Panc1 (cell line): ENCODE data around the gene MYH3. TPM values are rescaled to one million over a fixed set of nuclear protein-coding genes. Genes with fewer than 3 reads are reported as not detected.
A peak's percentile ranks its signal among the peaks of the same experiment; 100 is the strongest.

Experiments
- ATAC-seq: fragments of 200-7000 bp; cut with Tn5 transposase; 2 replicates; pipeline ENCODE4 v1.9.1; 2020; ENCODE audit warnings: mild to moderate bottlenecking, moderate library complexity
- BruUV-seq: library from RNA; stranded (reverse); fragments of 400-500 nt; replicated peaks from 2 replicates; lab custom pipeline; 2021; lab: Mats Ljungman, UMichigan
- CTCF ChIA-PET: fragments of 300-600 bp; sonication (Branson Sonifier 250); formaldehyde crosslinking; loops from one replicate; lab custom pipeline; 2022; ENCODE audit warnings: antibody characterized with exemption; lab: Charles Lee
- POLR2A ChIA-PET: fragments of 300-600 bp; sonication (Branson Sonifier 250); formaldehyde crosslinking; loops from one replicate; lab custom pipeline; 2022; ENCODE audit warnings: antibody characterized with exemption; lab: Charles Lee
- DNase-seq: peaks from one replicate; pipeline ENCODE4 v3.0.0-alpha.2; 2010; ENCODE audit warnings: low read depth, low spot score
- H3K27ac ChIP-seq: 2 replicates; pipeline ENCODE4 v1.5.1; 2011; ENCODE audit warnings: mild to moderate bottlenecking, low read length, inconsistent platforms
- H3K27me3 ChIP-seq: fragments of 200-500 bp; sonication (Bioruptor generic); 2 replicates; pipeline ENCODE4 v1.6.0; 2014; ENCODE audit warnings: low read length, inconsistent platforms; ENCODE audit not compliant: control insufficient read depth, insufficient read depth
- H3K36me3 ChIP-seq: fragments of 200-500 bp; sonication (Bioruptor generic); 2 replicates; pipeline ENCODE4 v1.5.1; 2014; ENCODE audit warnings: inconsistent platforms, mild to moderate bottlenecking, low read length, moderate library complexity; ENCODE audit not compliant: control insufficient read depth, insufficient read depth
- H3K4me1 ChIP-seq: 2 replicates; pipeline ENCODE4 v1.5.1; 2011; ENCODE audit warnings: inconsistent platforms, mild to moderate bottlenecking, low read length, moderate library complexity; ENCODE audit not compliant: control insufficient read depth, insufficient read depth
- H3K4me3 ChIP-seq, 2 experiments: 2 replicates each; pipeline ENCODE4 v1.5.1; 2011 to 2012; ENCODE audit warnings: low read depth in 2 of 2, low read length in 2 of 2, mild to moderate bottlenecking in 2 of 2, inconsistent platforms in 1 of 2, moderate library complexity in 1 of 2
- H3K9me3 ChIP-seq: fragments of 200-500 bp; sonication (Bioruptor generic); 2 replicates; pipeline ENCODE4 v1.5.1; 2014; ENCODE audit warnings: low read depth, mild to moderate bottlenecking, inconsistent platforms, low read length, moderate library complexity; ENCODE audit not compliant: control insufficient read depth, insufficient read depth
- CTCF ChIP-seq: fragments of 450-650 bp; IDR thresholded peaks from 2 replicates; pipeline ENCODE4 v1.5.1; 2017; ENCODE audit warnings: mild to moderate bottlenecking
- POLR2AphosphoS5 ChIP-seq: IDR thresholded peaks from 2 replicates; pipeline ENCODE4 v1.6.1; 2012; ENCODE audit warnings: mild to moderate bottlenecking, low read depth, low read length, moderate library complexity
- REST ChIP-seq, 2 experiments: IDR thresholded peaks; 2 replicates each; pipeline ENCODE4 v1.6.1; 2011 to 2012; ENCODE audit warnings: low read depth in 2 of 2, control low read depth in 1 of 2, low read length in 1 of 2, mild to moderate bottlenecking in 1 of 2, moderate library complexity in 1 of 2; ENCODE audit not compliant: insufficient read depth in 1 of 2
- SIN3A ChIP-seq: IDR thresholded peaks from 2 replicates; pipeline ENCODE4 v1.6.1; 2012; ENCODE audit warnings: low read depth, mild to moderate bottlenecking, low read length, moderate library complexity, borderline replicate concordance; ENCODE audit not compliant: insufficient read depth
- in situ Hi-C: cut with HindIII; loops from 2 replicates; pipeline ENCODE4 v1.10.0; 2016; ENCODE audit warnings: low sequenced_read_pairs, low pct_unique_long_range_greater_than_20kb
- intact Hi-C: fragments of 100-400 bp; cut with micrococcal nuclease; formaldehyde crosslinking; loops from one replicate; pipeline ENCODE4 v1.10.0; 2022; ENCODE audit not compliant: unreplicated experiment
- total RNA-seq: library from RNA; stranded (reverse); gene quantifications from one replicate; pipeline ENCODE4 v1.2.1, GENCODE V29; 2021; ENCODE audit not compliant: unreplicated experiment

Gene MYH3
- total RNA-seq, 1 experiment from 2014 or later, result 1.6 TPM

- POLR2A ChIA-PET, result no interaction called here
Observed at GRCh38 chr17:10629706-10630105, 27.4 kb downstream of the MYH3 start.

GRCh38 chr17:10628756-10629155 lies 28.4 kb downstream of the MYH3 start:
- Histone ChIP-seq H3K4me1 (no peaks in the 10 kb centered on the region), H3K9me3 (no peaks in the 10 kb centered on the region), H3K4me3 (no peak overlapping the region), H3K27ac (no peak overlapping the region), H3K27me3 (no peaks in the 10 kb centered on the region), H3K36me3 (no peaks in the 10 kb centered on the region)
- intact Hi-C loops, result no loop called here
- no TSS peak for BruUV-seq
- peak; percentile 68 for TF ChIP-seq CTCF
- TF ChIP-seq REST (IDR thresholded peaks at IDR 0.05; ENCODE audit: insufficient read depth in 1 of 2, low read depth in 2 of 2, low read length in 1 of 2), result no peak
- TF ChIP-seq POLR2AphosphoS5, result no peak
- ChIA-PET POLR2A (no interaction called here), CTCF (interaction anchor here (0.5 kb wide), 1 partner anchor 721 kb away, joined by 3 read pairs; no protein-coding TSS in a partner anchor)
- in situ Hi-C loops, result no loop called here
- ATAC-seq (no peak), DNase-seq (no peak)

More at GRCh38 chr17:10629706-10630105, 27.4 kb downstream of the MYH3 start:
- TF ChIP-seq CTCF, result no peak
- no peak for TF ChIP-seq POLR2AphosphoS5
- TF ChIP-seq SIN3A, result no peak
- no peak for TF ChIP-seq REST (IDR thresholded peaks at IDR 0.05; ENCODE audit: insufficient read depth in 1 of 2, low read depth in 2 of 2, low read length in 1 of 2)
- in situ Hi-C loops (no loop called here), intact Hi-C loops (no loop called here)
- CTCF ChIA-PET, result no interaction called here
- H3K36me3 ChIP-seq, result no peaks in the 10 kb centered on the region
- H3K27me3 ChIP-seq, result no peaks in the 10 kb centered on the region
- no peaks in the 10 kb centered on the region for H3K9me3 ChIP-seq
- no peaks in the 10 kb centered on the region for H3K4me1 ChIP-seq
- ATAC-seq, result no peak
- H3K27ac ChIP-seq, result no peak overlapping the region
- H3K4me3 ChIP-seq, result no peak overlapping the region
- no TSS peak for BruUV-seq
- no peak for DNase-seq
